Caco-2 (cell line): ENCODE results near the gene S100A5. TPM values are rescaled to one million over a fixed set of nuclear protein-coding genes. Genes with fewer than 3 reads are reported as not detected.

Source experiments
- BruUV-seq: library from RNA; stranded (reverse); fragments of 400-500 nt; replicated peaks from 2 replicates; lab custom pipeline; 2021; lab: Mats Ljungman, UMichigan
- CTCF ChIA-PET: fragments of 300-600 bp; sonication (Branson Sonifier 250); formaldehyde crosslinking; loops from one replicate; lab custom pipeline; 2022; ENCODE audit warnings: antibody characterized with exemption; lab: Charles Lee
- POLR2A ChIA-PET: fragments of 300-600 bp; sonication (Branson Sonifier 250); formaldehyde crosslinking; loops from one replicate; lab custom pipeline; 2022; ENCODE audit warnings: antibody characterized with exemption; lab: Charles Lee
- DNase-seq, 2 experiments: peaks; one replicate each; pipeline versions ENCODE4 v3.0.0 to v3.0.0-alpha.2; 2020 to 2022
- H3K27me3 ChIP-seq: replicated peaks from 2 replicates; pipeline ENCODE4 v1.6.0; 2011; ENCODE audit warnings: low read length; ENCODE audit not compliant: control insufficient read depth, insufficient read depth
- H3K36me3 ChIP-seq: 2 replicates; pipeline ENCODE4 v1.5.1; 2011; ENCODE audit warnings: low read length; ENCODE audit not compliant: control insufficient read depth, insufficient read depth
- H3K4me1 ChIP-seq: fragments of 250-450 bp; sonication (Bioruptor Pico); 2 replicates; pipeline ENCODE4 v1.5.1; 2020; ENCODE audit warnings: mild to moderate bottlenecking
- H3K4me3 ChIP-seq: 2 replicates; pipeline ENCODE4 v1.5.1; 2011; ENCODE audit warnings: low read depth, mild to moderate bottlenecking, control low read depth, low read length
- H3K9me3 ChIP-seq: fragments of 250-450 bp; sonication (Bioruptor Pico); 2 replicates; pipeline ENCODE4 v1.5.1; 2020; ENCODE audit warnings: mild to moderate bottlenecking, moderate library complexity
- H3K27ac Mint-ChIP-seq: one replicate; pipeline ENCODE4 v1.8.0; 2022; ENCODE audit warnings: mixed read lengths; ENCODE audit not compliant: unreplicated experiment
- H3K27me3 Mint-ChIP-seq: one replicate; pipeline ENCODE4 v1.8.0; 2022; ENCODE audit warnings: mixed read lengths; ENCODE audit not compliant: insufficient read depth, unreplicated experiment
- H3K36me3 Mint-ChIP-seq: one replicate; pipeline ENCODE4 v1.8.0; 2022; ENCODE audit warnings: mild to moderate bottlenecking, mixed read lengths; ENCODE audit not compliant: insufficient read depth, unreplicated experiment
- H3K4me1 Mint-ChIP-seq: one replicate; pipeline ENCODE4 v1.8.0; 2022; ENCODE audit warnings: low read depth, mixed read lengths; ENCODE audit not compliant: unreplicated experiment
- H3K4me3 Mint-ChIP-seq: one replicate; pipeline ENCODE4 v1.8.0; 2022; ENCODE audit warnings: mild to moderate bottlenecking, moderate library complexity, mixed read lengths; ENCODE audit not compliant: unreplicated experiment
- H3K9me3 Mint-ChIP-seq: one replicate; pipeline ENCODE4 v1.8.0; 2022; ENCODE audit warnings: mixed read lengths; ENCODE audit not compliant: unreplicated experiment
- intact Hi-C: fragments of 100-400 bp; cut with micrococcal nuclease; formaldehyde crosslinking; loops from one replicate; pipeline ENCODE4 v1.10.0; 2022; ENCODE audit not compliant: unreplicated experiment
- total RNA-seq: library from RNA; stranded (reverse); gene quantifications from 2 replicates; pipeline ENCODE4 v1.2.3, GENCODE V29; 2022
- TF ChIP-seq, protein P1 (sequence below), 2 experiments: fragments of 200-600 bp in 1 of 2; IDR thresholded peaks; 1 replicate in 1 of 2; 2 replicates in 1 of 2; pipeline versions ENCODE4 v1.5.1 to v1.8.0; 2011 to 2022; ENCODE audit warnings: antibody characterized with exemption in 1 of 2, control low read depth in 1 of 2, inconsistent platforms in 1 of 2, low read depth in 1 of 2, low read length in 1 of 2, mild to moderate bottlenecking in 1 of 2, moderate library complexity in 1 of 2; ENCODE audit not compliant: insufficient read depth in 1 of 2, severe bottlenecking in 1 of 2, unreplicated experiment in 1 of 2

Gene S100A5
- total RNA-seq, 1 experiment from 2014 or later = not detected

DNA sequence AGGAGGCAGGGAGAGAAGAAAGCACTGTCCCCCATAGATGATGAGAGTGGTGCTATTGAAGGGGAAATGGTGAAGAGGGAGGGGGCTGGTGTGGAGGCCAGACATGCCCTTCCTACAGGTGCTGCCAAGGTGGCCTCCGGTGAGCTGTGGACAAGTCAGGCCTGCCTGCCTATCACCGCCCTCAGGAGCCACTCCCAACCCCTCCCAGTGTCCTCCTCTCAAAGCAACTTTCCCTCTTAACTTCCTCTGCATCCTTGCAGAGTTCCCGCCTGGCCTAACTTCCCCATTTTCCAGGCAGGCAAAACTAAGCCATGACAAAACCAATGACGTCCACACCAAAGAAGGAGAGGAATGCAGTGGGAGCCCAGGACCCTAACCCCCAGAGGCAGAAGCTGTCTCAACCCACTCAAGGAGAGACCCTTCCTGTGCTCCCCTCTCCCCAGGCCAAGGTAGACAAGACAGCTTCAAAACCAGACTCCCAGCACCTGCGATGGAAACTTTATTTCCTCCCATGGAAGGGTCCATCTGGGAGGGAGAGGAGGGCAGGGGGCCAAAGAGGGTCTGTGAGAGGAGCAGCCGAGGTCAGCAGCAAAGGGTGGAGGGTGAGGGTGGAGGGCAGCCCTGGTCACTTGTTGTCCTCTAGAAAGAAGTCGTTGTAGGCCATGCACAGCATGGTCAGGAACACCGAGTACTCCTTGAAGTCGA, 3.9 kb downstream of the S100A5 start:
- H3K4me1 Mint-ChIP-seq = peaks cover 33% of the 10 kb centered on the region
- Histone ChIP-seq H3K9me3 (no peaks in the 10 kb centered on the region), H3K36me3 (no peaks in the 10 kb centered on the region; the same call in 1 of the 2 replicates), H3K4me3 (peak overlapping the region; percentile 44), H3K27me3 (no peaks in the 10 kb centered on the region), H3K4me1 (peaks cover 35% of the 10 kb centered on the region)
- ChIA-PET POLR2A (interaction anchor here (1.0 to 2.0 kb wide), 3 partner anchors 8 to 29 kb away, joined by 7 to 13 read pairs (median 8); no protein-coding TSS in a partner anchor), CTCF (interaction anchor here (0.7 kb wide), 1 partner anchor 30 kb away, joined by 4 read pairs; no protein-coding TSS in a partner anchor)
- no peak for DNase-seq
- peaks cover 21% of the 10 kb centered on the region for H3K36me3 Mint-ChIP-seq
- H3K27me3 Mint-ChIP-seq = no peaks in the 10 kb centered on the region
- intact Hi-C loops = no loop called here
- TSS peak; percentile 81 for BruUV-seq
- H3K27ac Mint-ChIP-seq = peak overlapping the region; percentile 94
- no peaks in the 10 kb centered on the region for H3K9me3 Mint-ChIP-seq
- H3K4me3 Mint-ChIP-seq = peak overlapping the region; percentile 95
- TF ChIP-seq, protein P1, sequence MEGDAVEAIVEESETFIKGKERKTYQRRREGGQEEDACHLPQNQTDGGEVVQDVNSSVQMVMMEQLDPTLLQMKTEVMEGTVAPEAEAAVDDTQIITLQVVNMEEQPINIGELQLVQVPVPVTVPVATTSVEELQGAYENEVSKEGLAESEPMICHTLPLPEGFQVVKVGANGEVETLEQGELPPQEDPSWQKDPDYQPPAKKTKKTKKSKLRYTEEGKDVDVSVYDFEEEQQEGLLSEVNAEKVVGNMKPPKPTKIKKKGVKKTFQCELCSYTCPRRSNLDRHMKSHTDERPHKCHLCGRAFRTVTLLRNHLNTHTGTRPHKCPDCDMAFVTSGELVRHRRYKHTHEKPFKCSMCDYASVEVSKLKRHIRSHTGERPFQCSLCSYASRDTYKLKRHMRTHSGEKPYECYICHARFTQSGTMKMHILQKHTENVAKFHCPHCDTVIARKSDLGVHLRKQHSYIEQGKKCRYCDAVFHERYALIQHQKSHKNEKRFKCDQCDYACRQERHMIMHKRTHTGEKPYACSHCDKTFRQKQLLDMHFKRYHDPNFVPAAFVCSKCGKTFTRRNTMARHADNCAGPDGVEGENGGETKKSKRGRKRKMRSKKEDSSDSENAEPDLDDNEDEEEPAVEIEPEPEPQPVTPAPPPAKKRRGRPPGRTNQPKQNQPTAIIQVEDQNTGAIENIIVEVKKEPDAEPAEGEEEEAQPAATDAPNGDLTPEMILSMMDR (IDR thresholded peaks at IDR 0.05; ENCODE audit: insufficient read depth in 1 of 2, low read depth in 1 of 2, low read length in 1 of 2, severe bottlenecking in 1 of 2, unreplicated experiment in 1 of 2) = no peak

DNA sequence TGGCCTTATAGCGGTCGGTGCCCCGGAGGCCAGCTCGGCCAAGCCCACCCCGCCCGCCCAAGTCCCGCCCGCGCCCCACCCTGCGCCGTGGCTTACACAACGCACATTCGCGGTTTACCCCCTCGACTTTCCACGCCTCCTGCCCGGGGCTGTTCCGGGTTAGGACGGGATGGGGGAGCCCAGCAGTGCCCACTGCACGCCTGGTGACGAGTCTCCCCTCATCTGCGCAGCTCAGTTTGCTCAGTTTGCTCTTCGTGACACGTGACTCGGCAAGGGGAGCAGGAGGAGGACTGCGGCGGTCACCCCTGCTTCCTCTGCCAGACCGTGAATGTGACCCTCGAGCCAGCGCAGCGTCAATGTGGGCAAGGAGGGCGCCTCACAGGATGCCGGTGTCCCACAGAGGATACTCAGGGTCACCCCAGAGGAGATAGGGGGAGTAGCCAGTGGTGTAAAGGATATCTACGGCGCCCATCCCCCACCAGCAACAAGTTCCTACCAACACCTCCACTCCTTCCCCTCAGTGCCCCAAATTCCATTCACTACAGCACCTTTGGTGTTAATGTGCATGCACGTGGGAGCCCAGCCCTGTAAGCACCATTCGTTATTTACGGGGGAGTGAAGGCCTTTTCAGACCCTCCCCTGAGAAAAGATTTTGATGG, 4.6 kb downstream of the S100A5 start:
- Histone ChIP-seq H3K4me1 (peaks cover 37% of the 10 kb centered on the region), H3K36me3 (no peaks in the 10 kb centered on the region; the same call in 1 of the 2 replicates), H3K4me3 (peak overlapping the region; percentile 44), H3K9me3 (no peaks in the 10 kb centered on the region), H3K27me3 (no peaks in the 10 kb centered on the region)
- H3K36me3 Mint-ChIP-seq = peaks cover 21% of the 10 kb centered on the region
- POLR2A ChIA-PET = interaction anchor here (0.6 to 2.0 kb wide), 7 partner anchors 9 to 96 kb away, joined by 3 to 13 read pairs (median 7); partner anchors contain the start of gene S100A13
- TF ChIP-seq, protein P1 (IDR thresholded peaks at IDR 0.05; ENCODE audit: insufficient read depth in 1 of 2, low read depth in 1 of 2, low read length in 1 of 2, severe bottlenecking in 1 of 2, unreplicated experiment in 1 of 2) = no peak
- no peaks in the 10 kb centered on the region for H3K27me3 Mint-ChIP-seq
- no TSS peak for BruUV-seq
- peak; percentile 69 to 81 for DNase-seq
- intact Hi-C loops = no loop called here
- no peaks in the 10 kb centered on the region for H3K9me3 Mint-ChIP-seq
- H3K4me1 Mint-ChIP-seq = peaks cover 31% of the 10 kb centered on the region
- CTCF ChIA-PET = interaction anchor here (0.6 to 1.9 kb wide), 11 partner anchors 9 to 92 kb away, joined by 3 to 9 read pairs (median 4); partner anchors contain the start of genes S100A13, S100A14 and S100A4
- H3K27ac Mint-ChIP-seq = peak overlapping the region; percentile 94
- H3K4me3 Mint-ChIP-seq = peak overlapping the region; percentile 95
